ENCODE measurements around the gene ELL2. TPM values are rescaled to one million over a fixed set of nuclear protein-coding genes. Genes with fewer than 3 reads are reported as not detected.

The ELL2 gene
- total RNA-seq, 4 donors from 2014 or later = 58.2 to 128 (median 95.0) TPM

- no peaks in the 10 kb centered on the region for H3K36me3 ChIP-seq
- no peak for DNase-seq (ENCODE audit: low spot score in 2 of 2)
- TF ChIP-seq CTCF (IDR thresholded peaks at IDR 0.05) (no peak), POLR2A (IDR thresholded peaks at IDR 0.05) (no peak), EP300 (IDR thresholded peaks at IDR 0.05) (no peak)
- no peaks in the 10 kb centered on the region for H3K27me3 ChIP-seq
- WGBS = 57% methylated on average over 3 of the region's 3 CpGs
- H3K4me3 ChIP-seq = no peak overlapping the region
- no peak overlapping the region for H3K27ac ChIP-seq
- no peaks in the 10 kb centered on the region for H3K9me3 ChIP-seq
- peaks cover 24% of the 10 kb centered on the region for H3K4me1 ChIP-seq
Measured at GRCh38 chr5:95937607-95938152, 24.0 kb downstream of the ELL2 start.

GRCh38 chr5:95936812-95937397, 24.7 kb downstream of the ELL2 start:
- Histone ChIP-seq H3K9me3 (no peaks in the 10 kb centered on the region), H3K4me1 (peaks cover 24% of the 10 kb centered on the region), H3K36me3 (no peaks in the 10 kb centered on the region), H3K27ac (no peak overlapping the region), H3K27me3 (no peaks in the 10 kb centered on the region), H3K4me3 (no peak overlapping the region)
- TF ChIP-seq EP300 (IDR thresholded peaks at IDR 0.05) (no peak), CTCF (IDR thresholded peaks at IDR 0.05) (no peak), POLR2A (IDR thresholded peaks at IDR 0.05) (no peak), POLR2AphosphoS5 (IDR thresholded peaks at IDR 0.05) (no peak)
- WGBS = 92% methylated on average over 5 of the region's 5 CpGs
- no peak for DNase-seq (ENCODE audit: low spot score in 2 of 2)

GRCh38 chr5:95935553-95936100, 26.0 kb downstream of the ELL2 start:
- H3K27me3 ChIP-seq = no peaks in the 10 kb centered on the region
- TF ChIP-seq CTCF (IDR thresholded peaks at IDR 0.05) (no peak), POLR2A (IDR thresholded peaks at IDR 0.05) (no peak), POLR2AphosphoS5 (IDR thresholded peaks at IDR 0.05) (no peak), EP300 (IDR thresholded peaks at IDR 0.05) (no peak)
- H3K36me3 ChIP-seq = no peaks in the 10 kb centered on the region
- no peak overlapping the region for H3K27ac ChIP-seq
- DNase-seq (ENCODE audit: low spot score in 2 of 2) = no peak
- 56% methylated on average over 2 of the region's 2 CpGs for WGBS
- no peaks in the 10 kb centered on the region for H3K9me3 ChIP-seq
- H3K4me1 ChIP-seq = peaks cover 29% of the 10 kb centered on the region
- no peak overlapping the region for H3K4me3 ChIP-seq

GRCh38 chr5:95934207-95934804, 27.3 kb downstream of the ELL2 start:
- Histone ChIP-seq H3K9me3 (no peaks in the 10 kb centered on the region), H3K27ac (no peak overlapping the region), H3K4me1 (peaks cover 29% of the 10 kb centered on the region), H3K27me3 (no peaks in the 10 kb centered on the region), H3K4me3 (no peak overlapping the region), H3K36me3 (no peaks in the 10 kb centered on the region)
- no peak for TF ChIP-seq EP300 (IDR thresholded peaks at IDR 0.05)
- no peak for TF ChIP-seq CTCF (IDR thresholded peaks at IDR 0.05)
- TF ChIP-seq POLR2A (IDR thresholded peaks at IDR 0.05) = no peak
- TF ChIP-seq POLR2AphosphoS5 (IDR thresholded peaks at IDR 0.05) = no peak
- no peak for DNase-seq (ENCODE audit: low spot score in 2 of 2)

GRCh38 chr5:95932941-95933340, 28.7 kb downstream of the ELL2 start:
- Histone ChIP-seq H3K4me1 (peaks cover 35% of the 10 kb centered on the region), H3K4me3 (no peak overlapping the region), H3K27me3 (no peaks in the 10 kb centered on the region), H3K36me3 (no peaks in the 10 kb centered on the region), H3K9me3 (no peaks in the 10 kb centered on the region), H3K27ac (no peak overlapping the region)
- TF ChIP-seq CTCF (IDR thresholded peaks at IDR 0.05) (no peak), EP300 (IDR thresholded peaks at IDR 0.05) (no peak), POLR2A (IDR thresholded peaks at IDR 0.05) (no peak), POLR2AphosphoS5 (IDR thresholded peaks at IDR 0.05) (no peak)
- 73% methylated on average over 4 of the region's 4 CpGs for WGBS
- no peak for DNase-seq (ENCODE audit: low spot score in 2 of 2)

Measured in suprapubic skin (tissue), 4 donors.